Measurements from ENCODE around the gene CEP85. TPM values are rescaled to one million over a fixed set of nuclear protein-coding genes. Genes with fewer than 3 reads are reported as not detected.

CEP85 gene
- total and polyA plus RNA-seq, 10 of the 15 experiments (the other 5 are each of a cell fraction or from before 2014, with no cell fraction given) = 8.4 to 26.8 (median 21.5) TPM

GRCh38 chr1:26195805-26196204 is 38.2 kb upstream of the CEP85 start:
- FAIRE-seq = no peak
- no TSS peak for BruUV-seq (replicated peaks)
- no peak for DNase-seq (ENCODE audit: low read depth, low spot score)
- intact Hi-C loops (cut with micrococcal nuclease; ENCODE audit: unreplicated experiment) = no loop called here
- H4K20me1 ChIP-seq (ENCODE audit: control insufficient read depth, insufficient read depth) = no peaks in the 10 kb centered on the region
- no peaks in the 10 kb centered on the region for H3K4me1 ChIP-seq (ENCODE audit: control insufficient read depth, insufficient read depth, low read length)
- 43% methylated on average over 2 of the region's 3 CpGs for WGBS (ENCODE audit: insufficient coverage, insufficient replicate concordance, low lambda C conversion rate, missing lambda C conversion rate)
- ChIA-PET SMC1A (ENCODE audit: uncharacterized antibody, unreplicated experiment) (no interaction called here), CTCF (interaction anchor here (1.0 kb wide), 1 partner anchor 222 kb away, joined by 3 read pairs; no protein-coding TSS in a partner anchor), RAD21 (ENCODE audit: unreplicated experiment) (no interaction called here), POLR2A (no interaction called here)
- no peak overlapping the region for H3K4me2 ChIP-seq (ENCODE audit: control insufficient read depth, insufficient read depth)
- H3K79me2 ChIP-seq (ENCODE audit: control insufficient read depth, insufficient read depth, low read length) = no peaks in the 10 kb centered on the region
- no peaks in the 10 kb centered on the region for H3K36me3 ChIP-seq (ENCODE audit: control insufficient read depth in 2 of 2, insufficient read depth in 2 of 2, low read length in 1 of 2)
- no peaks in the 10 kb centered on the region for H3K27me3 ChIP-seq (replicated peaks in 1 of 2; ENCODE audit: control insufficient read depth in 2 of 2, insufficient read depth in 2 of 2, low read length in 1 of 2)
- H3K9me3 ChIP-seq (replicated peaks; ENCODE audit: control insufficient read depth, insufficient read depth, low read length) = no peaks in the 10 kb centered on the region
- no peak overlapping the region for H3K4me3 ChIP-seq
- H3K27ac ChIP-seq (ENCODE audit: control insufficient read depth, insufficient read depth) = no peak overlapping the region
- no peak overlapping the region for H3K9ac ChIP-seq (ENCODE audit: control insufficient read depth, insufficient read depth, low read length)
- in situ Hi-C loops (cut with MboI) = no loop called here
- no peak for TF ChIP-seq ASH2L (IDR thresholded peaks at IDR 0.05; ENCODE audit: borderline replicate concordance, low read depth)
- no peak for TF ChIP-seq ZBTB33 (IDR thresholded peaks at IDR 0.05)
- no peak for TF ChIP-seq BCL11A (IDR thresholded peaks at IDR 0.05; ENCODE audit: low read depth, low read length)
- TF ChIP-seq WRNIP1 (IDR thresholded peaks at IDR 0.05; ENCODE audit: borderline replicate concordance, low read depth, low read length) = no peak
- no peak for TF ChIP-seq FOXM1 (IDR thresholded peaks at IDR 0.05; ENCODE audit: low read depth, low read length)
- no peak for TF ChIP-seq EGR1 (IDR thresholded peaks at IDR 0.05; ENCODE audit: borderline replicate concordance in 1 of 2, low read depth in 2 of 2, low read length in 2 of 2)
- TF ChIP-seq ZNF274 (IDR thresholded peaks at IDR 0.05; ENCODE audit: insufficient read depth, insufficient read length) = no peak
- no peak overlapping the region for H2AFZ ChIP-seq (ENCODE audit: control insufficient read depth, low read depth, low read length)
- ATAC-seq = no peak
